A673 (cell line): ENCODE data around the gene RASA3.

Experiments used
- EZH2 ChIP-seq: fragments of 200-600 bp; sonication (generic); IDR thresholded peaks from 2 replicates; pipeline ENCODE4 v1.6.1; 2017; ENCODE audit warnings: borderline replicate concordance, low read depth, mild to moderate bottlenecking, mixed read lengths, antibody characterized with exemption, low read length; ENCODE audit not compliant: poor library complexity, severe bottlenecking
- TF ChIP-seq, protein P1 (sequence below): fragments of 300-800, 200-600 bp; sonication (generic); conservative IDR thresholded peaks from 2 replicates; pipeline ENCODE4 v1.5.1; 2017; ENCODE audit warnings: low read depth, mild to moderate bottlenecking, antibody characterized with exemption, low read length, moderate library complexity, mixed read lengths

DNA sequence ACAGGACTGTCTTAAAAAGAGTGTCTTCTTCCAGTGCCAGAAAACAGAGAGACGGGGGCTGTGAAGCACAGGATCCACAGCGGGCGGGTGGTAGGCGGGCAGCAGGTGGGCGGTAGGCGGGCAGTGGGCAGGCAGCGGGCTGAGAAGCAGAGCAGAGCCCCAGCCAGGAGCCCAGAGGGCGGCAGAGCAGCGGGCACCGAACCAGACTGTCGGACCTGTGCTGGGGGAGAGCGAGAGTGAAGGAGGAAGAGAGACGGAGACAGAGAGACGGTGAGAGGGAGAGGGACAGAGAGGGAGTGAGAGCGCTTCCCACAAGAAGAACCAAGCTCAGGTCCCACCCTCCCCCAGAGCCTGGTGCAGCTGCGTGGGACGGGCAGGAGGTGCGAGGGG, 30.3 kb downstream of the RASA3 start:
- TF ChIP-seq, protein P1, sequence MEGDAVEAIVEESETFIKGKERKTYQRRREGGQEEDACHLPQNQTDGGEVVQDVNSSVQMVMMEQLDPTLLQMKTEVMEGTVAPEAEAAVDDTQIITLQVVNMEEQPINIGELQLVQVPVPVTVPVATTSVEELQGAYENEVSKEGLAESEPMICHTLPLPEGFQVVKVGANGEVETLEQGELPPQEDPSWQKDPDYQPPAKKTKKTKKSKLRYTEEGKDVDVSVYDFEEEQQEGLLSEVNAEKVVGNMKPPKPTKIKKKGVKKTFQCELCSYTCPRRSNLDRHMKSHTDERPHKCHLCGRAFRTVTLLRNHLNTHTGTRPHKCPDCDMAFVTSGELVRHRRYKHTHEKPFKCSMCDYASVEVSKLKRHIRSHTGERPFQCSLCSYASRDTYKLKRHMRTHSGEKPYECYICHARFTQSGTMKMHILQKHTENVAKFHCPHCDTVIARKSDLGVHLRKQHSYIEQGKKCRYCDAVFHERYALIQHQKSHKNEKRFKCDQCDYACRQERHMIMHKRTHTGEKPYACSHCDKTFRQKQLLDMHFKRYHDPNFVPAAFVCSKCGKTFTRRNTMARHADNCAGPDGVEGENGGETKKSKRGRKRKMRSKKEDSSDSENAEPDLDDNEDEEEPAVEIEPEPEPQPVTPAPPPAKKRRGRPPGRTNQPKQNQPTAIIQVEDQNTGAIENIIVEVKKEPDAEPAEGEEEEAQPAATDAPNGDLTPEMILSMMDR, result no peak
- no peak for TF ChIP-seq EZH2
